Choroid plexus epithelial cell (primary cell): ENCODE results near the gene SLC8B1.

Source experiments
- DNase-seq: peaks from one replicate; pipeline ENCODE4 v3.0.0-alpha.2; 2010; ENCODE audit warnings: low read depth
- H3K4me3 ChIP-seq: 2 replicates; pipeline ENCODE4 v1.5.1; 2011; ENCODE audit warnings: low read depth, mild to moderate bottlenecking, control low read depth, low read length, moderate library complexity
- TF ChIP-seq, protein P1 (sequence below): conservative IDR thresholded peaks from 2 replicates; pipeline ENCODE4 v1.5.1; 2011; ENCODE audit warnings: low read depth, mild to moderate bottlenecking, control low read depth, inconsistent platforms, low read length, moderate library complexity

SLC8B1 gene

GRCh38 chr12:113365639-113366395 is 30.9 kb upstream of the SLC8B1 start:
- TF ChIP-seq, protein P1, sequence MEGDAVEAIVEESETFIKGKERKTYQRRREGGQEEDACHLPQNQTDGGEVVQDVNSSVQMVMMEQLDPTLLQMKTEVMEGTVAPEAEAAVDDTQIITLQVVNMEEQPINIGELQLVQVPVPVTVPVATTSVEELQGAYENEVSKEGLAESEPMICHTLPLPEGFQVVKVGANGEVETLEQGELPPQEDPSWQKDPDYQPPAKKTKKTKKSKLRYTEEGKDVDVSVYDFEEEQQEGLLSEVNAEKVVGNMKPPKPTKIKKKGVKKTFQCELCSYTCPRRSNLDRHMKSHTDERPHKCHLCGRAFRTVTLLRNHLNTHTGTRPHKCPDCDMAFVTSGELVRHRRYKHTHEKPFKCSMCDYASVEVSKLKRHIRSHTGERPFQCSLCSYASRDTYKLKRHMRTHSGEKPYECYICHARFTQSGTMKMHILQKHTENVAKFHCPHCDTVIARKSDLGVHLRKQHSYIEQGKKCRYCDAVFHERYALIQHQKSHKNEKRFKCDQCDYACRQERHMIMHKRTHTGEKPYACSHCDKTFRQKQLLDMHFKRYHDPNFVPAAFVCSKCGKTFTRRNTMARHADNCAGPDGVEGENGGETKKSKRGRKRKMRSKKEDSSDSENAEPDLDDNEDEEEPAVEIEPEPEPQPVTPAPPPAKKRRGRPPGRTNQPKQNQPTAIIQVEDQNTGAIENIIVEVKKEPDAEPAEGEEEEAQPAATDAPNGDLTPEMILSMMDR = no peak
- no peak overlapping the region for H3K4me3 ChIP-seq
- no peak for DNase-seq

DNA sequence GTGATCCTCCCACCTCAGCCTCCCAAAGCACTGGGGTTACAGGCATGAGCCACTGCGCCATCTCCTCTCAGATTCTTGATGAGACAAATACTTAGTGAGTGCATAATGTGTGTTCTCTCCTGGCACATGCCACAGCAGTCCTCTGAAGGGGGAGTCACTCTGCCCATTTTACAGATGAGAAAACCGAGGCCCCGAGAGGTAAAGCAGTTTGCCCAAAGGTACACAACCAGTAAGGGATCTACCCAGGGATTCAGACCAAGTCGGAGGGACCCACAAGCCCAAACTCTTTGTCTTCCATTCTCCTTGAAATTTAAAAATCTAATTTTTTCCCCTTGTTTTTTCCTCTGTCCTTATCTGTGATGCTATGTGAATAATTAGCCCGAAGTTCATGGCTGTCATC is 29.8 kb upstream of the SLC8B1 start:
- no peak for DNase-seq
- no peak overlapping the region for H3K4me3 ChIP-seq
- TF ChIP-seq, protein P1 = no peak

DNA sequence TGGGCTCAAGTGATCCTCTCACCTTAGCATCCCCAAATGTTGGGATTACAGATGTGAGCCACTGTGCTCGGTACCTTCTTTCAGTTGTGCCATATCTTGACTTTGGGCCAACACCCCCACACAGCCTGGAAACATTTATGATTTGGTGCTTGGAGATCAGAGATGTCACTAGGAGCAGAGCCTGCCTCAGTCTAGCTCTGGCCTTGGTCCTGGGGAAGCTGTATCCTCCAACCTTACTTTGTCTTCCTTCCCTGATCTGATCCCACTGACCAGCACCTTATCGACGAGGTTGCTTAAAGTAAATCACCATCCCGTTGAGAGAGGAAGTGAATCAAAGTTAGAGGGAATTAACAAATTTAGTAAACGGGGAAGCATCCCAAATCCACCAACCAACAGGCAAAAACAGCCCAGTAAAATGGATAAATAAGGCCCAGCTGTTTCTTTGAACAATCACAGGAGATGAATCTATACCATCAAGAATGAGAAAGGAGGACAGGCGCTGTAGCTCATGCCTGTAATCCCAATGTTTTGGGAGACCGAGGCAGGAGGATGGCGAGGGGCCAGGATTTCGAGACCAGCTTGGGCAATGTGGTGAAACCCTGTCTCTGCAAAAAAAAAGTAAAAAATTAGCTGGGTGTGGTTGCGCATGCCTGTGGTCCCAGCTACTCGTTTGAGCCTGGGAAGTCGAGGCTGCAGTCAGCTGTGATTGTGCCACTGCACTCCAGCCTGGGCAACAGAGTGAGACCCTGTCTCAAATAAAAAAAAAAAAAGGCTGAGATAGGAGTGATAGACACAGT is 26.9 kb upstream of the SLC8B1 start:
- H3K4me3 ChIP-seq = no peak overlapping the region
- DNase-seq = no peak
- TF ChIP-seq, protein P1 = no peak

DNA sequence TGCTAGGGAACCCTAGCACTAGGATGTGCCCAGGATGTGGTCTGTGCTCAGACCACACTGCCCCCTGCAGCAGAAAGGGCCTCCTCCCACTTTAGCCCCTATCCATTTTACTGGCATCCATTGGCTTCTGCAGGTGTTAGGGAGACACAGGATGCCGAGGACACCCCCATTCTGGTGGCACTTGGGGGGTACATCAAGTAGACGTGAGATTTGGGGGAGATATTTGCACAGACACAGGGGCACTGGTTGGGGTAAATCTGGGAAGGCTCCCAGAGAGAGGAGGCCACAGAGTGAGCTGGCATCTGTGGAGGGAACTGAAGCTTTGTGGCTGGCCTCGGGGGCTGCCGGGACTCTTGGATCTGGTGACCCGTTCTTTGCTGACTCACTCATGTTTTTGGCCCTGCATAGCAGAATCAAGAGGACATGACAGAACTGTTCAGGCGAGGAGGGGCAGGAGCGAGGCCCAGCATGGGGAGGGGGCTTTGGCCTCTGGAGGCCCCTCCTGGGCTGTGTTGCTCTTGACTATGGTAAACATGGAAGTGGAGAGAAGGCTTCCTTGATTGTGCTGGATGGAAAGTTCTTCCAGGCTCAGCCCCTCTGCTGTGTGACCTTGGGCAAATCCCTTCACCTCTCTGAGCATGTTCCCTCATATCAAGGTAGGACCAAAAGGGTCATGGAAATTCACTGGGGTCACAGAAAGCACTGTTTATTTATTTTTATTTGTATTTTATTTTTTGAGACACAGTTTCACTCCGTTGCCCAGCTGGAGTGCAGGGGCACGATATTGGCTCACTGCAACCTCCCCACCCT is 25.2 kb upstream of the SLC8B1 start:
- H3K4me3 ChIP-seq = peak overlapping the region; percentile 91
- TF ChIP-seq, protein P1 = peak; percentile 28

GRCh38 chr12:113359133-113359938 is 24.4 kb upstream of the SLC8B1 start:
- TF ChIP-seq, protein P1 = no peak
- no peak for DNase-seq
- peak overlapping the region; percentile 91 for H3K4me3 ChIP-seq

More for the DNA sequence above, 25.2 kb upstream of the SLC8B1 start:
- no peak for DNase-seq
